IPS-18c (cell line): ENCODE results near the gene ULK4.
"Not testable (repeated sequence)": the region's sequence is repeated elsewhere in the genome, so short reads cannot be mapped to it uniquely, and the experiment has no call there.

Experiments
- H3K4me3 ChIP-seq: 2 replicates; pipeline ENCODE4 v1.7.0; 2013; ENCODE audit warnings: low read depth, mild to moderate bottlenecking, low read length, moderate library complexity; ENCODE audit not compliant: insufficient read depth
- H3K9me3 ChIP-seq: one replicate; pipeline ENCODE4 v1.6.1; 2013; ENCODE audit warnings: mild to moderate bottlenecking, low read length, moderate library complexity; ENCODE audit not compliant: control insufficient read depth, insufficient read depth

The ULK4 gene

DNA sequence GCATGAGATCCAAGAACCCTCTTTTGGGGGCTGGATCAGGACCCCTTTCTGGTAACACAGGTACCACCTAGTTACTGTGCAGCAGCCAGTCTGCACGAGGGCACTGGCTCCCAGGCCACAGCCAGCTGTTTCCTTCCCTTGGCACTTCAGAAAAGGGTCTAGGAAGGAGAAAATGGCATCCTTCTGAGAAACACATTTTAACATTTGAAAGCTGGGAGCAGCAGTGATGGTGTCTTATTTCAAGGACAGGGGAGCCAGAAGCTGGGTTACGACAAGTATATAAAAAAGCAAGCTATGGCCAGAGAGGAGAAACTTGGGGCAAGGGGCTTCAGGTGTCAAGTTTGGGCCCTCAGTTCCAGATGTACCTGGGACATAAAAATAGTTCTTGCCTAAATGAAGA lies 479.8 kb downstream of the ULK4 start:
- Histone ChIP-seq H3K4me3 (no peak overlapping the region), H3K9me3 (no peaks in the 10 kb centered on the region)

DNA sequence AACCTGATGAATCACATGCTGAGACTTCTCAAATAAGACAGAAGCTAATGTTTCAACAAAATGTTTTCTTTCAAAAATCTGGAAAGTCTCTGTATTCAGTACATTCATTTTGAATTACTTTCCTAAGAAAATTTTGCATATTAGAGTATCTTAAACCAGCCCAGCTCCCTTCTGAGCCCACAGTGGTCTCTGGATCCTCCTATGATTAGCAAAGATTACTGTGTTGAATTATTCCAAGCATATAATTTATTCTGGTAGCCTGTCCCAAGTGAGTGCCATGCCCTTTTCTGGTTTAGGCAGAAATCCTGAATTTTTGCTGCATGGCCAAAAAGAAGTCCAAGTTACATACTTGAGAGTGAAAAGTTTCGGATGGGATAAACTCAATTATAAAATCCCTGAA lies 483.6 kb downstream of the ULK4 start:
- Histone ChIP-seq H3K9me3 (no peaks in the 10 kb centered on the region), H3K4me3 (no peak overlapping the region)

DNA sequence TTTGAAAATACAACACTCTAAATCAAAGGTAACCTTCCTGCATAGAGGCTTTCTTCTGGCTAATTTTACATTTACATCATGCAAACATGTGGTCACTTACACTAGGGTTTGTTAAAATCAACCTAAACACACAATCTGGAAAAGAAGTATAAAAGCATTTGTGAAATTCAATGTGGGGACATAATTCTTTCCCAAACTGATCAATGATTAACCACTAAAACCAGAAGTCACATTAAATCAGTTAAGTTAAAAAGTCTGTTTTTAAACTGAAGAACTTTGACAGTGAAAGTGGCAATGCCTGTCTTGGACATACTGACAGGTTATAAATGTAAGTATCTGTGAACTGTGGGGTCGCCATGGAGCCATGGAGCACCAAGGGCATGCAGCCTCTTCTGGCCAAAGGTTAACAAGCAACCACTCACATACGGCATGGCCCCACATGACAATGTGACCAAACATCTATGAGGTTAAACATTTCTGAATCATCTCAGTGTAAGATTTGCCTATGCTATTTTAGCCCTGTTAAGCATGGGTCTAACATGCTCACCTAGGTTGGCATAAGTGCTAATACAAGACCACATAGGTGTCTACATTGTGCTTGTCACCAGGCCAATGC lies 484.4 kb downstream of the ULK4 start:
- Histone ChIP-seq H3K4me3 (no peak overlapping the region), H3K9me3 (no peaks in the 10 kb centered on the region)

DNA sequence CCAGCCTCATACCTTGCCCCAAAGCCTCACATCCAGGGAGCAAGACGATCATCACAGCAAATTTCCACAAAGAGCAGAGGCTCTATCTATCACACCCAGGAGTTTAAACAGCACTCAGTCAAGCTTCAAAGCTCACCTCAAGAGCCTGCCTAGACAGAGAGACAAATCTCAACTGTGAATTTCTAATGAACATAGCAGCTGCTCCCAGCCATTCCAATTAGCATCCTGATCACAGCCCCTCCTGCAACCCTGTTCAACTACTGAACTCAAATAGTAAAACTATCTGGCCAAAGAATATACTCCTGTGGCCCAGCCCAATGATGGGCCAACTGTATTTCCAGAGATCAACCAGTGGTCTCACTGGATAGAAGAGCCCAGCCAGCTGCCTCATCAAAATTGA lies 492.8 kb downstream of the ULK4 start:
- Histone ChIP-seq H3K4me3 (no peak overlapping the region), H3K9me3 (no peaks in the 10 kb centered on the region)

DNA sequence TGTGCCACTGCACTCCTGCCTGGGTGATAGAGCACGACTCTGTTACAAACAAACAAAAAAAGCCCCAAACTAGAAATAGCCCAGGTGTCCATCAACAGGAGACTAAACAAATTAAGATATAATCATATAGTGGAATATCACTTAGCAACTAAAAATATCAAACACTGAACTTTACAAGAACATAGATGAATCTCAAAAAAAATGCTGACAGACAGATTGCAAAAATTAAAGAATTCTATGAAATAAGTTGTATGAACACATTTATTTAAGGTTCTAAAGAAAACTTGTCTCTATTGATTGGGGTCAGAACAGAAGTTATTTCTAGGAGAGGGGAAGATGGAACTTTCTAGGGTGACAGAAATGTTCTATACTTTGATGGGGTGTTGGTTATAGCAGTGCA lies 494.4 kb downstream of the ULK4 start:
- H3K4me3 ChIP-seq = no peak overlapping the region
- H3K9me3 ChIP-seq = no peaks in the 10 kb centered on the region

DNA sequence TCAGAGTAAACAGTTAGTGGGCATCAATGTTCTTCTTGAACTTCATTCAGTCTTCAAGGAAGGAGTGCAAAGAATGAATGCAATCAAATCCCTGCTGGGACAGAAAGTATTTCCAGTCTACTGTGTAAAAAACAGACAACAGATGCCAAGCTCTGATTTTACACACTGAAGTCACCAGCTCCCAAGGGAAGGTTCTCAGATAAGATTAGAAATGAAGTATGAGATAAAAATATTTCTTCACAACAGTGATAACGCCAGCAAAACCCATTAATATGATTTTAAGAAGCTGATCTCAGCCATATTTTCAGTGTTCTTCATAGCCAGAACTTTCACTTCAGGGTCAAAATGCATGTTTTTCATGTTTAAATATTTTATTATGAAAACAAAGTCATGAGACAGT lies 497.0 kb downstream of the ULK4 start:
- Histone ChIP-seq H3K4me3 (no peak overlapping the region), H3K9me3 (no peaks in the 10 kb centered on the region)

DNA sequence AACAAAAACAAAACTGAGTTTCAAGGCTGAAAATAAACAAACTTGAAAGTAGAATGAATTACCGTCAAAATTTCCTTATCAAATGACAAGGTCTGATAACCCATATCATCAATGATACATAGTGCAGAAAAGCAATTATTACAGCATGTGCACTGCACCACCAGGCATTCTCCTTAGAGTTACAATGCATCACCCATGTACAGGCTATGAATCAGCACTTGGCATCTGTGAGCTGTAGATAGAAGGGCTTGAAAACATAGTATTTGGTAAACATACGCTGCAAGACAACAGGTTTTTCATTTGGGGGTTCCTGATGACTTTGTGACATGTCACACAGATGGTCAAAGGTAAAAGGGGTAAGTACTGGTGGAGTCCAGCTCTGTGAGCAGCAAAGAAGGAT lies 497.5 kb downstream of the ULK4 start:
- Histone ChIP-seq H3K9me3 (no peaks in the 10 kb centered on the region), H3K4me3 (no peak overlapping the region)

DNA sequence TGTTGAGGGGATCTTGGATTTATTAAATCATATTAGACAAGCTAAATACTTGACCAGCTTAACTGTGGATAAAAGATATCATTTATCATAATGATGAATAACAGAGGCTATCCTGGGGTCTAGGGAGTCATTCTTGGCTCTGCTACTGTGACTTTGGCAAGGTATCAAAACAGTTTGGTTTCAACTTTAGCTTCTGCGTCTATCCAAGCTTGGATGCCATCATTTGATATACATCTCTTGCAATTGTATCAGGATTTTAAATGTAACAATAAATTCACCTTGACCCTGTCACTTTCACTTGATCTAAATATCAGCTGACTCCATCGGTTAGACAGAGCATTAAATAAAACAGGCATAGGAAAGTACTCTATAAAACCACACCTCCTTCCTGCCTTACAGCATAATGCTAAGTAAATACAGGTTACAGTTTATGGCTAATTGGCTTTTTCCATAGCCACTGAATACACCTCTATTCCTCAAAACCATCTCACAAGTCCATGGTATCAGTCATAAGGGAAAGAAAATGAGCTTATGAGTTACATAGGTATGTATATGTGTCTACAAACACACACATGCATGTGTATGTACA lies 499.7 kb downstream of the ULK4 start:
- Histone ChIP-seq H3K4me3 (no peak overlapping the region), H3K9me3 (no peaks in the 10 kb centered on the region)

DNA sequence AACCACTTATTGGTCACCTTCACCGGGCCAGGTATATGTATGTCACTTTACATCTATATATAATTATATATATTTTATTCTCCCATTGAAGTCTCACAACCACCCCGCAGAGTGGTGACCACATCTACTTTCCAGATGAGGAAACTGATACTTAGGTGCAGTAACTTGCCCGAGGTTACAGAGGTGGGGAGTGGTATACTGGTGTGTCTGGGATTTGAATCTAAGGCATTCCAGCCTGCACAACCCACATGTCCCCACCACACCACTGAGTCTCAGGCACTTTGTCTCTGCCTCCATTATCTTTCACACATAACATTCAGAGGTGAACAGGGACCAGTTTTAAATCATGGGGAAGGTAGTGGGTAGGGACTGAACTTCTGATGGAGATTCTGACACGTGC lies 501.2 kb downstream of the ULK4 start:
- Histone ChIP-seq H3K4me3 (no peak overlapping the region), H3K9me3 (no peaks in the 10 kb centered on the region)

DNA sequence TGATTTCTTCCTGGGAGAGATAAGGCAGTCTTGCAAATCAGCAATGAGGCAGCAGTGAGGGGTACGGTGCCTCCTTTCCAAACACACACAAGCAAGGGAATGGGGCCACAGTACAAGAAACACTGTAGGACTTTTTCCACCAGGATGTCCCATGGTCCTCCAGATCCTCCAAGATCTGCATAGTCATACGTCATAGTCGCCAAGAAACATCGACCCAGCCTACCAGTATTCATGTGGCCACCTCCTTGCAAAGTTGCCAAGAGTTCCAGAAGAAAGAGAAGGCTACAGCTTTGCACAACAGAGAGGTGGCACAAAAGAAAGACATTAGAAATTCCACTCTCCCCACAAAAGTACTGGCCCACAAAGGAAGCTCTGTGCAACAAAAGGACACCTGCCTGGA lies 504.7 kb downstream of the ULK4 start:
- H3K4me3 ChIP-seq = no peak overlapping the region
- H3K9me3 ChIP-seq = no peaks in the 10 kb centered on the region

DNA sequence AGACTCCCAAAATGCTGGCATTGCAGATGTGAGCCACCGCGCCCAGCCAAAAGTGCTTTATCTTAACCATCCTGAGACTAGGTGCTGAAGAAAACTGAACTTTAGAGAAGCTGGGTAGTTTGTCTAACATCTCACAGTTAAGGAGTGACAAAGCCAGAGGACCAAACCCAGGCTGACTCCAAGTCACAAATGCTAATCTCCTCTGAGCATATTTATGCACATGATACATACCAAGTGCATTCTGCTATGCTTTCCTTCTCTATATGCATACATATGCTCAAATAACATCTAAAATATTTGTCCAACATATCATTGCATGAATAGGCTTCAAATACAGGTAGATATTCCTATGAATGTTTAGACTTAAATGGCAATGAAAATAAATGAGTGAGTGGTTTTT lies 505.7 kb downstream of the ULK4 start:
- no peaks in the 10 kb centered on the region for H3K9me3 ChIP-seq
- H3K4me3 ChIP-seq = no peak overlapping the region

DNA sequence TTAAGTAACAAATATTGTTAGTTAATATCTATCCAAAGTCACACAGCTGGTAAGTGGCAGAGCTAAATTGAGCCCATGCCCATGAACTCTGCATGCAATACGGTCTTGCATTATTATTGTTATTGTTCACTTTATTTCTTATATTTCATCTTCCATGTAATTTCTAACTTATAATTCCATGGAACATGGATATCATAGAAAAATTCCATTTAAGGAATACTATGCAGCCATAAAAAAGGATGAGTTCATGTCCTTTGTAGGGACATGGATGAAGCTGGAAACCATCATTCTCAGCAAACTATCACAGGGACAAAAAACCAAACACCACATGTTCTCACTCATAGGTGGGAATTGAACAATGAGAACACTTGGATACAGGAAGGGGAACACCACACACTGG lies 508.3 kb downstream of the ULK4 start:
- H3K4me3 ChIP-seq, H3K9me3 ChIP-seq: not testable (repeated sequence)

DNA sequence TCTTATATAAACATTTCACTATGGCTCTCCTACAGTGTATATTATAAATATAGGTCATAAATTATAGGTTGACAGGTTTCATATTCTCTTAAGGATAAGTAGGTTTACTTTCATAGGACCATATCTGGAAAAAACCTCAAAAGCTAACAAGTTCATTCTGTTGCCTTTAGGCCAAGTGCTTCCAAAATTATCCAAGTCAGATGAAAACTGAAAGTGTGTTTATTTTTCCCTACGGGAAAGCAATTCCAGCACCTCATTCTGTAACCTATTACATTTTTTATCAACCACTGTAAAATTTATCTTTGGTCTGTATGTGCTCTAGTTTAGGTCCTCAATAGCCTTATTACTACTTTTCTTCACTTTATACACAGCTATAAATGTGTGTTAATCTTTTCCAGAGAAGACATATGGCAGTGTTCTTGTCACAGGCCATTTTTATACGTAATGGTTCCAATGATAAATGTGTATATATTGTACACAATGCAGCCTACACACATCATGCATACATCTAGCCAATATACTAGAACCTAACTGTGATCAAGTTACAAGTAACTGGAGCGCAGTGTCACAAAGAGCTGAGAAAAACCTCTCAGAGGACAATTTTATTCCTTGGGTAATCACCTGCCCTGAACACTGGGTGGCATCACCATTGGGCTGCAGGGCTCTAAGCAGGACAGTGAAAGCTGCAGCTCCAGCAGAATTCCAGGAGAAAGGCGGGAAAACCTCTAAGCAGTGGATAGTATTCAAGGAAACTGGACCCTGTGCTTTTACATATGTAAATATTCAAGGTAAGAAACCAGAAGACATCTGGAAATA lies 511.3 kb downstream of the ULK4 start:
- Histone ChIP-seq H3K4me3 (no peak overlapping the region), H3K9me3 (no peaks in the 10 kb centered on the region)

DNA sequence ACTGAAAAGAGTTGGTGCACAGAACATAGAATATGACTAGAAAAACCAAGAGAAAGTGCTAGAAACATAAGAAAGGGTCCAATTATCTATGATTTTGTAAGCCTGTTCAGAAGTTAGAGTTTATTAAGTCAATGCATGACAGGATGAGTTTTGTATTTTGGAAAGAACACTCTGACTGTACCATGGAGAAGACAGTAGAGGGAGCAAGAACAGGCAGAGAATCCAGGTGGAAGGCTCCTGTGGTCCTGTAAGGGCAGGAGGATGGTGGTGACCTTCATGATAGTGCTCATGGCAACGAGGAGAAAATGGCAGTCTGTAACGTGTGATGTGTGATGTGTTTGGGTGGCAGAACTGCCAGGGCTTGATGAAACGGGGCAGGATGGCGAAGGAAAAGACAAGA lies 513.5 kb downstream of the ULK4 start:
- no peaks in the 10 kb centered on the region for H3K9me3 ChIP-seq
- H3K4me3 ChIP-seq = no peak overlapping the region

DNA sequence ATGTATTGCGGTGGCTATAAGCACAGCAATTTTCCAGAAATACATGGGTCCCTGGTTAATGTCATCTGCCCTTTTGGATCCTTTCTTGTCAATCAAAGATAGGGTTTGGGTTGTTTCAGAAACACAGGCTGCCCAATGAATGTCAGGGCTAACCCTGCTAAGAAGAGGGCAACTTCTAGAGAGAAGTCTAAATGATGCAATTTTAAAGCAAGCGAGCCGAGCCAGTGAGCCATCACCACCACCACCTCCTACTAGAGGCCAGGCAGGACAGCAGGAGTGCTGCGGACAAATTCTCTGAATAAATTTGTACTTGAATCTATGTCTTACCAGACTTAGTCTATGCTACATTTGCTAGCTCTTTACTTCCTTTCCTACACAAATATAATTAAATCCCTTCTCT lies 514.2 kb downstream of the ULK4 start:
- H3K4me3 ChIP-seq = no peak overlapping the region
- no peaks in the 10 kb centered on the region for H3K9me3 ChIP-seq

DNA sequence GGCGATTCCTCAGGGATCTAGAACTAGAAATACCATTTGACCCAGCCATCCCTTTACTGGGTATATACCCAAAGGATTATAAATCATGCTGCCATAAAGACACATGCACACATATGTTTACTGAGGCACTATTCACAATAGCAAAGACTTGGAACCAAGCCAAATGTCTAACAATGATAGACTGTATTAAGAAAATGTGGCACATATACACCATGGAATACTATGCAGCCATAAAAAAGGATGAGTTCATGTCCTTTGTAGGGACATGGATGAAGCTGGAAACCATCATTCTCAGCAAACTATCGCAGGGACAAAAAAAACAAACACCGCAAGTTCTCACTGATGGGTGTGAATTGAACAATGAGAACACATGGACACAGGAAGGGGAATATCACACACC lies 515.6 kb downstream of the ULK4 start:
- H3K4me3 ChIP-seq, H3K9me3 ChIP-seq: not testable (repeated sequence)

DNA sequence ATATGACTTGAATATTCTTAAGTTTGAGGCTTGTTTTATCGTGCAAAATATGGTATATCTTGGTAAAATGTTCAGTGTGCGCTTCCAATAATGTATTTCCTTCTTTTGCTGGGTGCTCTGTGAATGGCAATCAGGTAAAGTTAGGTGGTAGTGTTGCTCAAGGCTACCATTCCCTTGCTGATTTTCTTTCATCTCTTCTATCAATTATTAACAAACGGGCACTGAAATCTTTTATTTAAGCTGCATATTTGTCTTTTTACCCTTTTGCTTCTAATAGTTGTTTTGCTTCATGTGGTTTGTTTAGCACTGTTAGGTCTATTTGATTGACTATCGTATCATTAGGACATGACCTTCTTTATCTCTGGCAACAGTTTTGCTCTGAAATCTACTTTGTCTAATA lies 520.3 kb downstream of the ULK4 start:
- H3K4me3 ChIP-seq = no peak overlapping the region
- no peaks in the 10 kb centered on the region for H3K9me3 ChIP-seq

DNA sequence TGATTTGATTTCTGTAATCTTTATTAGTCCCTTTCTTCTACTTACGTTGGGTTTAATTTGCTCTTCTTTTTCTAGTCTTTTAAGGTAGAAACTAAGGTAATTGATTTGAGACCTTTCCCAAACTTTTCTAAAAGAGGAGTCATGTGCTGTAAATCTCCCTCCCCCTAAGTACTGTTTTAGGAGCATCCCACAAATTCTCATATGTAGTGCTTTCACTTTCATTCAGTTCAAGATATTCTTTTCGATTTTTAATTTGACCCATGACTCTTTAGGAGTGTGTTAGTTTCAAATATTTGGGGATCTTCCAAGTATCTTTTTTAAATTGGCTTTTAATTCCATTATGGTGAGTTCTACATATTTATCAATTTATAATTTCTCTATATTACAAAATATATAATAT lies 520.8 kb downstream of the ULK4 start:
- H3K4me3 ChIP-seq = no peak overlapping the region
- H3K9me3 ChIP-seq = no peaks in the 10 kb centered on the region
